IMR-90 (cell line): ENCODE measurements around the gene SOX8.

ENCODE experiments used
- FOS ChIP-seq: fragments of 150-350 bp; IDR thresholded peaks from 2 replicates; pipeline ENCODE4 v1.6.1; 2016; ENCODE audit warnings: low read depth, low read length
- MAZ ChIP-seq: IDR thresholded peaks from 2 replicates; pipeline ENCODE4 v1.6.1; 2012; ENCODE audit warnings: low read depth, mild to moderate bottlenecking, low read length, improper control_type of control experiment, moderate library complexity, borderline replicate concordance
- MXI1 ChIP-seq: IDR thresholded peaks from 2 replicates; pipeline ENCODE4 v1.6.1; 2012; ENCODE audit warnings: low read depth, mild to moderate bottlenecking, low read length, moderate library complexity, borderline replicate concordance
- POLR2A ChIP-seq: IDR thresholded peaks from 2 replicates; pipeline ENCODE4 v1.6.1; 2012; ENCODE audit warnings: mild to moderate bottlenecking, low read depth, low read length
- TF ChIP-seq, protein P1 (sequence below): conservative IDR thresholded peaks from 2 replicates; pipeline ENCODE4 v1.5.1; 2012; ENCODE audit warnings: mild to moderate bottlenecking, low read depth, low read length, improper control_type of control experiment
- TF ChIP-seq, protein P2 (sequence below): fragments of 150-350 bp; IDR thresholded peaks from 2 replicates; pipeline ENCODE4 v1.6.1; 2017; ENCODE audit warnings: mild to moderate bottlenecking, antibody characterized with exemption, low read length, low read depth
- TF ChIP-seq, protein P3 (sequence below): fragments of 150-350 bp; IDR thresholded peaks from 2 replicates; pipeline ENCODE4 v1.6.1; 2016; ENCODE audit warnings: low read depth, mild to moderate bottlenecking, low read length, moderate library complexity, borderline replicate concordance

DNA sequence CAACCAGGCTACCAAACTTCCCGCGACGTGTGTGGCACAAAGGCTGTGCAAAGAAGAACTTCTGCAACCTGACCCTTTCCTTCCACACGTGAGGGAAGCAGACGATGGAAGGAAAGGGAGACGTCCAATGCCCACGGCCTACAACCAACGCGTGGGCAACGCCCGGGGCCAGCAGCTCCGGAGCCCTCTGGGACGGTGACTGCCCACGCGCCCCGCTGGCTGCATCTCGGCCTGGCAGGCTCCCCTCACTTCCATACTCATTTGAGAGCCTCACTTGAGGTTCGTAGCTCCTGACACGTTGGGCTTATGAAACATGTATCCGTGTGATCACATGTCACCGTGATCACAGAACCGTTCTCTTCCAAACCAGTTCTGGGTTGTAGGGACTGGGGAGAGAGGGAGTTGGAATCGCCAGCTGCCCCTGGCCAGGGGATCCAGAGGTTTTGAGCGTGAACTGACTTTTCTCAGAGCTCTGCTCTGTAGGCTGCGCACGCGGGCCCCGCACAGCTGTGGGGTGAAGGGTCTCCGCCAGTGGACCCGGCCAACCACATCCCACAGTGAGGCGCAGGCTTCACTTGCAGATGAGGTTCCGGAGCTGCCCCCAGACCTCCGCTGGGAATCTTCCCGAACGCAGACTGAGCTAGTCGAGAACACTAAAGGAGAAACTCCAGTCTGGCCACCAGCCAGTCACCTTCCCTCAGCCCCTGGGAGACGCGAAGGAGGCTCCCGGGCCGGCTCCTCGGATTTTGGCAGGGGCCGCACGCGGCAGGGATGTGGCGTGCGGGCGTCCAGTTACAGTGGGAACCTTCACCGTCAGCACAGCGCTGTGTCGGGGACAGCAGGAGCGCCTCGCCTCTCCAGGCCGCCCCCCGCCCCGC is 11.8 kb upstream of the SOX8 start:
- TF ChIP-seq, protein P1, sequence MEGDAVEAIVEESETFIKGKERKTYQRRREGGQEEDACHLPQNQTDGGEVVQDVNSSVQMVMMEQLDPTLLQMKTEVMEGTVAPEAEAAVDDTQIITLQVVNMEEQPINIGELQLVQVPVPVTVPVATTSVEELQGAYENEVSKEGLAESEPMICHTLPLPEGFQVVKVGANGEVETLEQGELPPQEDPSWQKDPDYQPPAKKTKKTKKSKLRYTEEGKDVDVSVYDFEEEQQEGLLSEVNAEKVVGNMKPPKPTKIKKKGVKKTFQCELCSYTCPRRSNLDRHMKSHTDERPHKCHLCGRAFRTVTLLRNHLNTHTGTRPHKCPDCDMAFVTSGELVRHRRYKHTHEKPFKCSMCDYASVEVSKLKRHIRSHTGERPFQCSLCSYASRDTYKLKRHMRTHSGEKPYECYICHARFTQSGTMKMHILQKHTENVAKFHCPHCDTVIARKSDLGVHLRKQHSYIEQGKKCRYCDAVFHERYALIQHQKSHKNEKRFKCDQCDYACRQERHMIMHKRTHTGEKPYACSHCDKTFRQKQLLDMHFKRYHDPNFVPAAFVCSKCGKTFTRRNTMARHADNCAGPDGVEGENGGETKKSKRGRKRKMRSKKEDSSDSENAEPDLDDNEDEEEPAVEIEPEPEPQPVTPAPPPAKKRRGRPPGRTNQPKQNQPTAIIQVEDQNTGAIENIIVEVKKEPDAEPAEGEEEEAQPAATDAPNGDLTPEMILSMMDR: no peak
- no peak for TF ChIP-seq POLR2A
- TF ChIP-seq MXI1: no peak
- TF ChIP-seq, protein P2, sequence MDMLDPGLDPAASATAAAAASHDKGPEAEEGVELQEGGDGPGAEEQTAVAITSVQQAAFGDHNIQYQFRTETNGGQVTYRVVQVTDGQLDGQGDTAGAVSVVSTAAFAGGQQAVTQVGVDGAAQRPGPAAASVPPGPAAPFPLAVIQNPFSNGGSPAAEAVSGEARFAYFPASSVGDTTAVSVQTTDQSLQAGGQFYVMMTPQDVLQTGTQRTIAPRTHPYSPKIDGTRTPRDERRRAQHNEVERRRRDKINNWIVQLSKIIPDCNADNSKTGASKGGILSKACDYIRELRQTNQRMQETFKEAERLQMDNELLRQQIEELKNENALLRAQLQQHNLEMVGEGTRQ: no peak
- TF ChIP-seq, protein P3, sequence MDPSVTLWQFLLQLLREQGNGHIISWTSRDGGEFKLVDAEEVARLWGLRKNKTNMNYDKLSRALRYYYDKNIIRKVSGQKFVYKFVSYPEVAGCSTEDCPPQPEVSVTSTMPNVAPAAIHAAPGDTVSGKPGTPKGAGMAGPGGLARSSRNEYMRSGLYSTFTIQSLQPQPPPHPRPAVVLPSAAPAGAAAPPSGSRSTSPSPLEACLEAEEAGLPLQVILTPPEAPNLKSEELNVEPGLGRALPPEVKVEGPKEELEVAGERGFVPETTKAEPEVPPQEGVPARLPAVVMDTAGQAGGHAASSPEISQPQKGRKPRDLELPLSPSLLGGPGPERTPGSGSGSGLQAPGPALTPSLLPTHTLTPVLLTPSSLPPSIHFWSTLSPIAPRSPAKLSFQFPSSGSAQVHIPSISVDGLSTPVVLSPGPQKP: no peak
- TF ChIP-seq MAZ: no peak
- no peak for TF ChIP-seq FOS
